KMS-11 (cell line): Measurements from ENCODE around the gene USP40.

Experiments used
- H2AFZ ChIP-seq: fragments of 200-600 bp; sonication (generic); 2 replicates; pipeline ENCODE4 v1.6.1; 2016; ENCODE audit warnings: antibody characterized with exemption, mixed run types, low read depth
- H3K27ac ChIP-seq: fragments of 200-600 bp; sonication (generic); 2 replicates; pipeline ENCODE4 v1.6.1; 2016; ENCODE audit warnings: mild to moderate bottlenecking, mixed run types
- H3K27me3 ChIP-seq: fragments of 200-600 bp; sonication (generic); 2 replicates; pipeline ENCODE4 v1.6.1; 2017; ENCODE audit warnings: mild to moderate bottlenecking, low read depth, mixed run types, moderate library complexity; ENCODE audit not compliant: insufficient read depth
- H3K36me3 ChIP-seq: fragments of 200-600 bp; sonication (generic); 2 replicates; pipeline ENCODE4 v1.6.1; 2017; ENCODE audit warnings: mild to moderate bottlenecking, mixed run types; ENCODE audit not compliant: insufficient read depth
- H3K4me1 ChIP-seq: fragments of 200-600 bp; sonication (generic); 2 replicates; pipeline ENCODE4 v1.6.1; 2016; ENCODE audit warnings: mild to moderate bottlenecking, low read depth, mixed run types; ENCODE audit not compliant: poor library complexity, severe bottlenecking
- H3K4me2 ChIP-seq: fragments of 200-600 bp; sonication (generic); 2 replicates; pipeline ENCODE4 v1.7.0; 2016; ENCODE audit warnings: mild to moderate bottlenecking, mixed run types
- H3K4me3 ChIP-seq: fragments of 200-600 bp; sonication (generic); IDR thresholded peaks from 2 replicates; pipeline ENCODE4 v1.6.1; 2017; ENCODE audit warnings: low read depth, low read length, mixed read lengths; ENCODE audit not compliant: insufficient read depth
- H3K79me2 ChIP-seq: fragments of 200-600 bp; sonication (generic); 2 replicates; pipeline ENCODE4 v1.6.1; 2016; ENCODE audit warnings: low read depth, mixed run types; ENCODE audit not compliant: insufficient read depth
- H3K9ac ChIP-seq: fragments of 200-600 bp; sonication (generic); 2 replicates; pipeline ENCODE4 v1.6.1; 2016; ENCODE audit warnings: mild to moderate bottlenecking, mixed run types
- H4K20me1 ChIP-seq: fragments of 200-600 bp; sonication (generic); 2 replicates; pipeline ENCODE4 v1.6.1; 2016; ENCODE audit warnings: mild to moderate bottlenecking, mixed run types; ENCODE audit not compliant: insufficient read depth
- CTCF ChIP-seq: fragments of 200-600 bp; sonication (generic); conservative IDR thresholded peaks from 2 replicates; pipeline ENCODE4 v1.6.1; 2017; ENCODE audit warnings: low read depth, mild to moderate bottlenecking, antibody characterized with exemption, low read length, moderate library complexity, mixed read lengths

USP40 gene

DNA sequence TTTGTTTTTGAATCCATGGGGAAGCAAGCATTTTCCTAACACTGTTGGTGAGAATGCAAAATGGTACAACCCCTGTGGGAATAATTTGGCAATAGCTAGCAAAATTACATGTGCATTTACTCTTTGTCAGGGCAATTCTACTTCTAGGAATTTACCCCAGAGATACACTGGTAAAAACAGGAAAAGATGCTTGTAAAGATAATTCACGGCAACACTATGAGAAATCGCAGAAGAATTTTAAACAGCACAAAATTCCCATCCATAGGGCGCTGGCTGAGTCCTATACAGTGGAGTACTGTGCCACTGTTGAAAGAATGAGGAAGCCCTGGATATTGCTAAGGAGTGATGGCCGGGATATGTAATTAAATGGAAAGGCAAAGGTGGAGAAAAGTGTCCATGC is 136.5 kb downstream of the USP40 start:
- Histone ChIP-seq H2AFZ (no peak overlapping the region), H3K4me3 (no peak overlapping the region), H4K20me1 (no peaks in the 10 kb centered on the region), H3K27me3 (no peaks in the 10 kb centered on the region), H3K79me2 (no peaks in the 10 kb centered on the region), H3K4me2 (no peak overlapping the region), H3K4me1 (no peaks in the 10 kb centered on the region), H3K36me3 (no peaks in the 10 kb centered on the region), H3K9ac (no peak overlapping the region), H3K27ac (no peak overlapping the region)
- TF ChIP-seq CTCF, result no peak

GRCh38 chr2:233429175-233429897 is 137.2 kb downstream of the USP40 start:
- Histone ChIP-seq H3K79me2 (no peaks in the 10 kb centered on the region), H3K4me3 (no peak overlapping the region), H3K36me3 (no peaks in the 10 kb centered on the region), H2AFZ (no peak overlapping the region), H3K9ac (no peak overlapping the region), H3K27me3 (no peaks in the 10 kb centered on the region), H3K4me2 (no peak overlapping the region), H4K20me1 (no peaks in the 10 kb centered on the region), H3K4me1 (no peaks in the 10 kb centered on the region), H3K27ac (no peak overlapping the region)
- TF ChIP-seq CTCF, result no peak

- Histone ChIP-seq H3K4me1 (no peaks in the 10 kb centered on the region), H3K9ac (no peak overlapping the region), H4K20me1 (no peaks in the 10 kb centered on the region), H3K4me3 (no peak overlapping the region), H3K36me3 (no peaks in the 10 kb centered on the region), H3K27me3 (no peaks in the 10 kb centered on the region), H3K27ac (no peak overlapping the region), H2AFZ (no peak overlapping the region), H3K79me2 (no peaks in the 10 kb centered on the region), H3K4me2 (no peak overlapping the region)
- TF ChIP-seq CTCF, result no peak
Measured at GRCh38 chr2:233428438-233428837, 138.1 kb downstream of the USP40 start.

GRCh38 chr2:233428008-233428407 is 138.6 kb downstream of the USP40 start:
- no peak for TF ChIP-seq CTCF
- Histone ChIP-seq H3K27me3 (no peaks in the 10 kb centered on the region), H3K79me2 (no peaks in the 10 kb centered on the region), H3K36me3 (no peaks in the 10 kb centered on the region), H3K9ac (no peak overlapping the region), H3K4me3 (no peak overlapping the region), H2AFZ (no peak overlapping the region), H3K27ac (no peak overlapping the region), H3K4me1 (no peaks in the 10 kb centered on the region), H3K4me2 (no peak overlapping the region), H4K20me1 (no peaks in the 10 kb centered on the region)
